PC-3 (cell line): Measurements from ENCODE around the gene ZBTB48.

Experiments used
- EZH2 ChIP-seq: fragments of 300-600 bp; sonication (generic); IDR thresholded peaks from one replicate; pipeline ENCODE4 v1.6.1; 2017; ENCODE audit warnings: antibody characterized with exemption, mild to moderate bottlenecking, low read length; ENCODE audit not compliant: unreplicated experiment
- EZH2phosphoT487 ChIP-seq: fragments of 300-600 bp; sonication (generic); IDR thresholded peaks from 2 replicates; pipeline ENCODE4 v1.6.1; 2018; ENCODE audit warnings: mild to moderate bottlenecking, antibody characterized with exemption, low read length, borderline replicate concordance
- TF ChIP-seq, protein P1 (sequence below): fragments of 300-600 bp; sonication (generic); conservative IDR thresholded peaks from 2 replicates; pipeline ENCODE4 v1.5.1; 2017; ENCODE audit warnings: antibody characterized with exemption, low read depth, mild to moderate bottlenecking, low read length

DNA sequence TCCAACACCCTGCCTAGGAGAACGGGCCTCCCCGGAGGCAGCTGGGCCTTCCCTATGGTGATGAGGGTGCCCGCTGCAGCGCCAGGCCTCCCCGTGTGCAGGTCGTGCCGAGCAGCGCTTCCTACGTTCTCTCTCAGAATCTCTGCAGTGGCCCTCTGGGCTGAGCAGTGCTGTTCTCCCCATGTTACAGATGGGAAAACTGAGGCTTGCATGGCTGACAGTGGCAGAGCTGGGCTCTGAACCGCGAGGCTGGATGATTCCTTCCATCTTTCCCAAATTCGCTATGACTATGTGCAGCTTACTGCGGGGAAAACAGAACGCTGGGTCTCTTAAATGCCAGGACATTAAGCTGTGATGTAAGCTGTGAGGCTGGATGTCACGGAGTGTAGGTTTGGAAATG is 14.0 kb downstream of the ZBTB48 start:
- TF ChIP-seq, protein P1, sequence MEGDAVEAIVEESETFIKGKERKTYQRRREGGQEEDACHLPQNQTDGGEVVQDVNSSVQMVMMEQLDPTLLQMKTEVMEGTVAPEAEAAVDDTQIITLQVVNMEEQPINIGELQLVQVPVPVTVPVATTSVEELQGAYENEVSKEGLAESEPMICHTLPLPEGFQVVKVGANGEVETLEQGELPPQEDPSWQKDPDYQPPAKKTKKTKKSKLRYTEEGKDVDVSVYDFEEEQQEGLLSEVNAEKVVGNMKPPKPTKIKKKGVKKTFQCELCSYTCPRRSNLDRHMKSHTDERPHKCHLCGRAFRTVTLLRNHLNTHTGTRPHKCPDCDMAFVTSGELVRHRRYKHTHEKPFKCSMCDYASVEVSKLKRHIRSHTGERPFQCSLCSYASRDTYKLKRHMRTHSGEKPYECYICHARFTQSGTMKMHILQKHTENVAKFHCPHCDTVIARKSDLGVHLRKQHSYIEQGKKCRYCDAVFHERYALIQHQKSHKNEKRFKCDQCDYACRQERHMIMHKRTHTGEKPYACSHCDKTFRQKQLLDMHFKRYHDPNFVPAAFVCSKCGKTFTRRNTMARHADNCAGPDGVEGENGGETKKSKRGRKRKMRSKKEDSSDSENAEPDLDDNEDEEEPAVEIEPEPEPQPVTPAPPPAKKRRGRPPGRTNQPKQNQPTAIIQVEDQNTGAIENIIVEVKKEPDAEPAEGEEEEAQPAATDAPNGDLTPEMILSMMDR = no peak
- TF ChIP-seq EZH2 (no peak), EZH2phosphoT487 (no peak)
